GM21825 (cell line): ENCODE data around the gene HIVEP3.

Experiments used
- ATAC-seq: cut with Tn5 transposase; IDR thresholded peaks from one replicate; pipeline ENCODE4 v1.9.1; 2021; ENCODE audit warnings: mild to moderate bottlenecking, moderate library complexity; ENCODE audit not compliant: unreplicated experiment

The HIVEP3 gene

GRCh38 chr1:41894808-41895483, 23.8 kb downstream of the HIVEP3 start:
- no peak for ATAC-seq

- no peak for ATAC-seq
Measured at GRCh38 chr1:41894101-41894807, 24.5 kb downstream of the HIVEP3 start.

GRCh38 chr1:41892301-41892781, 26.4 kb downstream of the HIVEP3 start:
- no peak for ATAC-seq

GRCh38 chr1:41891199-41891896, 27.4 kb downstream of the HIVEP3 start:
- peak; percentile 74 for ATAC-seq

- no peak for ATAC-seq
Measured at GRCh38 chr1:41890825-41891198, 27.9 kb downstream of the HIVEP3 start.

GRCh38 chr1:41889506-41890414, 29.0 kb downstream of the HIVEP3 start:
- ATAC-seq = no peak

- no peak for ATAC-seq
Measured at GRCh38 chr1:41888756-41889155, 30.0 kb downstream of the HIVEP3 start.

GRCh38 chr1:41887365-41887764, 31.4 kb downstream of the HIVEP3 start:
- no peak for ATAC-seq

GRCh38 chr1:41884256-41885230, 34.2 kb downstream of the HIVEP3 start:
- ATAC-seq = no peak

GRCh38 chr1:41883507-41883906, 35.2 kb downstream of the HIVEP3 start:
- ATAC-seq = no peak

GRCh38 chr1:41882486-41882885, 36.2 kb downstream of the HIVEP3 start:
- no peak for ATAC-seq

- ATAC-seq = no peak
Measured at GRCh38 chr1:41882068-41882477, 36.6 kb downstream of the HIVEP3 start.

GRCh38 chr1:41880950-41881885, 37.5 kb downstream of the HIVEP3 start:
- ATAC-seq = no peak

GRCh38 chr1:41880261-41880660, 38.5 kb downstream of the HIVEP3 start:
- no peak for ATAC-seq

GRCh38 chr1:41879617-41880016, 39.1 kb downstream of the HIVEP3 start:
- ATAC-seq = no peak

GRCh38 chr1:41878911-41879310, 39.8 kb downstream of the HIVEP3 start:
- no peak for ATAC-seq

- ATAC-seq = no peak
Measured at GRCh38 chr1:41878495-41878894, 40.2 kb downstream of the HIVEP3 start.

- no peak for ATAC-seq
Measured at GRCh38 chr1:41876576-41877445, 41.9 kb downstream of the HIVEP3 start.
